ENCODE results near the gene SIRT1.
"Not testable (repeated sequence)": the region's sequence is repeated elsewhere in the genome, so short reads cannot be mapped to it uniquely, and the experiment has no call there.

GRCh38 chr10:67835541-67836394 lies 48.7 kb upstream of the SIRT1 start:
- TF ChIP-seq, protein P1, sequence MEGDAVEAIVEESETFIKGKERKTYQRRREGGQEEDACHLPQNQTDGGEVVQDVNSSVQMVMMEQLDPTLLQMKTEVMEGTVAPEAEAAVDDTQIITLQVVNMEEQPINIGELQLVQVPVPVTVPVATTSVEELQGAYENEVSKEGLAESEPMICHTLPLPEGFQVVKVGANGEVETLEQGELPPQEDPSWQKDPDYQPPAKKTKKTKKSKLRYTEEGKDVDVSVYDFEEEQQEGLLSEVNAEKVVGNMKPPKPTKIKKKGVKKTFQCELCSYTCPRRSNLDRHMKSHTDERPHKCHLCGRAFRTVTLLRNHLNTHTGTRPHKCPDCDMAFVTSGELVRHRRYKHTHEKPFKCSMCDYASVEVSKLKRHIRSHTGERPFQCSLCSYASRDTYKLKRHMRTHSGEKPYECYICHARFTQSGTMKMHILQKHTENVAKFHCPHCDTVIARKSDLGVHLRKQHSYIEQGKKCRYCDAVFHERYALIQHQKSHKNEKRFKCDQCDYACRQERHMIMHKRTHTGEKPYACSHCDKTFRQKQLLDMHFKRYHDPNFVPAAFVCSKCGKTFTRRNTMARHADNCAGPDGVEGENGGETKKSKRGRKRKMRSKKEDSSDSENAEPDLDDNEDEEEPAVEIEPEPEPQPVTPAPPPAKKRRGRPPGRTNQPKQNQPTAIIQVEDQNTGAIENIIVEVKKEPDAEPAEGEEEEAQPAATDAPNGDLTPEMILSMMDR (IDR thresholded peaks at IDR 0.05): not testable (repeated sequence)
- not testable (repeated sequence) for TF ChIP-seq POLR2A, EP300, POLR2AphosphoS5 (IDR thresholded peaks at IDR 0.05)
